Nephron (organoid): ENCODE data around the gene RTF2.

Experiments used
- H3K27ac Mint-ChIP-seq, 3 experiments: 2 replicates each; pipeline ENCODE4 v1.8.0; 2020; ENCODE audit warnings: mixed read lengths in 3 of 3, mild to moderate bottlenecking in 2 of 3, moderate library complexity in 1 of 3
- H3K27me3 Mint-ChIP-seq: 2 replicates; pipeline ENCODE4 v1.8.0; 2021; ENCODE audit warnings: low read depth, mild to moderate bottlenecking, moderate library complexity, mixed read lengths
- H3K36me3 Mint-ChIP-seq: 2 replicates; pipeline ENCODE4 v1.8.0; 2020; ENCODE audit warnings: low read depth, mixed read lengths
- H3K4me1 Mint-ChIP-seq: 2 replicates; pipeline ENCODE4 v1.8.0; 2020; ENCODE audit warnings: mixed read lengths
- H3K4me3 Mint-ChIP-seq, 3 experiments: 2 replicates each; pipeline ENCODE4 v1.8.0; 2020; ENCODE audit warnings: mild to moderate bottlenecking in 3 of 3, mixed read lengths in 3 of 3, moderate library complexity in 2 of 3
- H3K9me3 Mint-ChIP-seq: 2 replicates; pipeline ENCODE4 v1.8.0; 2020; ENCODE audit warnings: mixed read lengths
- CTCF ChIP-seq, 3 experiments: fragments of 200-600 bp; sonication (generic); IDR thresholded peaks; one replicate each; pipeline ENCODE4 v1.5.0; 2021; ENCODE audit warnings: antibody characterized with exemption in 3 of 3; ENCODE audit not compliant: unreplicated experiment in 3 of 3

The RTF2 gene

GRCh38 chr20:56468316-56469076 lies at the start of gene RTF2:
RTF2 (plus strand) TSS chr20:56468627; CDS start chr20:56468698, 71 bp downstream.
- H3K4me1 Mint-ChIP-seq = peaks cover 21% of the 10 kb centered on the region
- H3K9me3 Mint-ChIP-seq = no peaks in the 10 kb centered on the region
- peak within 1 kb of the TSS; percentile 99 for H3K4me3 Mint-ChIP-seq
- TF ChIP-seq CTCF (IDR thresholded peaks at IDR 0.05; ENCODE audit: unreplicated experiment in 3 of 3) = no peak
- peak within 1 kb of the TSS; percentile 89 to 96 (median 92) for H3K27ac Mint-ChIP-seq
- peaks cover 9% of the 10 kb centered on the region for H3K36me3 Mint-ChIP-seq
- no peaks in the 10 kb centered on the region for H3K27me3 Mint-ChIP-seq

GRCh38 chr20:56420028-56420427 lies 48.4 kb upstream of the RTF2 start:
- no peaks in the 10 kb centered on the region for H3K9me3 Mint-ChIP-seq
- H3K27me3 Mint-ChIP-seq = no peaks in the 10 kb centered on the region
- no peak overlapping the region for H3K4me3 Mint-ChIP-seq
- peaks cover 16% of the 10 kb centered on the region for H3K36me3 Mint-ChIP-seq
- no peak for TF ChIP-seq CTCF (IDR thresholded peaks at IDR 0.05; ENCODE audit: unreplicated experiment in 3 of 3)
- H3K4me1 Mint-ChIP-seq = peaks cover 26% of the 10 kb centered on the region
- H3K27ac Mint-ChIP-seq = no peak overlapping the region

DNA sequence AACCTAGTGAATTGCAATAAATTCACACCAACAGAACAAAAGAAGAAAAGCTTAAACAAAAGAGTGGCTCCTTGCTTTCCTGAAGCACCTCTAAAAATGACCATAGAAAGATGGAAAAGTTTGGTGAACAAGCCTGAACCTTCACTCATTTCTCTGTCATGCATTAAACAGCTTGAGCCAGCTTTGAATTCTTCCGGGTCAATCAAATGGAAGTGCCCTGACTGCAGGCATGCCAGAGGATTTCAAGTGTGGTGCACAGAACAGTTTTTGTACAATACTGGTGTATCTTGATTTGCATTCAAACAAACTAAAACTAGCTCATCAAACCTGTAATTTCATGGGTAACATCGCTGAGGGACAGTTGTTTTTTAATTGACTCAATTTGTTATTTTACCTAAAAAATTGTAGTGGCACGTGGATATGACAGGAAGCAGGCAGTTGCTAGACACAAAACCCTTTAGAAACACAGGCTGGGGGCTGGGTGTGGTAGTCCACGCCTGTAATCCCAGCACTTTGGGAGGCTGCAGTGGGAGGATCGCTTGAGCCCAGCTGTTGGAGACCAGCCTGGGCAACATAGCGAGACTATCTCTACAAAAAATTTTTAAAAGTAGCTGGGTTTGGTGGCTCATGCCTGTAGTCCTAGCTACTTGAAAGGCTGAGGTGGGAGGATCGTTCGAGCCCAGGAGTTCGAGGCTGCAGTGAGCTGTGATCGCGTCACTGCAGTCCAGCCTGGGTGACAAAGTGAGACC lies 47.3 kb upstream of the RTF2 start:
- H3K27me3 Mint-ChIP-seq = no peaks in the 10 kb centered on the region
- peaks cover 26% of the 10 kb centered on the region for H3K4me1 Mint-ChIP-seq
- H3K9me3 Mint-ChIP-seq = no peaks in the 10 kb centered on the region
- no peak overlapping the region for H3K4me3 Mint-ChIP-seq
- TF ChIP-seq CTCF (IDR thresholded peaks at IDR 0.05; ENCODE audit: unreplicated experiment in 3 of 3) = no peak
- peak overlapping the region; percentile 10 to 38 (median 23) for H3K27ac Mint-ChIP-seq
- H3K36me3 Mint-ChIP-seq = peaks cover 16% of the 10 kb centered on the region

DNA sequence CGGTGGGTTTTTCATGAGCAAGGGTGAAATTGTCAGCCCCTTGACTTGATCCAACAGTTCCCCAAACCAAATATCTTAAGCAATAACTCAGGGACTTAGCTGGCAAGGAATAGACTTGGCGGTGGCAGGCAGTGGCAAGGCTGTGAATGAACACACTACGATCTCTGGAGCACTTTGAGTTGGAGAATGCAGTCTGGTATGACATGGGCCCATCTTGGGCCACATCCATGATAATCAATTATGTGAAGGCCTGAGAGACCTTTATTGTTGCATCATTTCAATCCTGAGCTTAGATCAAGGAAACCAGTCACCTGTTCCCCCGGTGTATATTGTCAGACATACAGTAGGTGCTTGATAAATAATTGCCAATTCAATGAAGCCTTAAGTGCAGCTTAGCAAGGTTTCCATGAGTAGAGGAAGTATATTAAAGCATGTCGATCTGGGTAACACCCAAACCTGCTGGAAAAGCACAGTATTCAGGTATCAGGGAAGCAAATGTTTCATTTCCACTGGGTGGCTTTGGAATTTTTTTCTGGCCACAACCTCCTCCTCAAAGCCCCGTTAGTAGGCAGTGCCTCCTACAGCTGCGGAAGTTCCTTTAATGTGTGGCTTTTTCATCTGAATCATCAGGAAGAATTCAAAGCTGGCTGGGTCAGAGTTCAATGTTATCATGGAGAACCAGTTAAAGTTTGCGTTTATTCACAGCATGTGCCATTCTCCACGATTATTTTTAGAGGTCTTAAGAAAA lies 46.2 kb upstream of the RTF2 start:
- Mint-ChIP-seq H3K4me1 (peaks cover 28% of the 10 kb centered on the region), H3K27me3 (no peaks in the 10 kb centered on the region), H3K9me3 (no peaks in the 10 kb centered on the region), H3K36me3 (peaks cover 14% of the 10 kb centered on the region), H3K27ac (peak overlapping the region; percentile 80 to 85 (median 82)), H3K4me3 (peak overlapping the region; percentile 9 to 88 (median 76))
- TF ChIP-seq CTCF (IDR thresholded peaks at IDR 0.05; ENCODE audit: unreplicated experiment in 3 of 3) = no peak

DNA sequence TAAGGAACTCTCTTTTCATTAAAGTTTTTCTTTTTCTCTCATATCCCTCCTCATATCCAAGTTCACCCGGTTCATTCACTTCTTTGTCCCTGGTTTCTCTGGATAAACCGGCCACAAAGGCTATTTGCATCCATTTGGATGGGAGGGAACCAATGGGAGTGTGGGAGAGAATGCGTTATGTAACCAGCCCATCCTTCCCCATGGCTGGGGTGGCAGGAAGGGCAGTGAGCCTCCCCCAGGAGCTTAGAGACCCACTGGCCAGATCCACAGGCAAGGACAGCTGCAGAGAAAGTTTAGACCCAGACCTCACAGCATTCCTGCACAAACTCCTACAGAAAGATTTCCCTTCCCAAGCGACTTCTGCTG lies 45.6 kb upstream of the RTF2 start:
- Mint-ChIP-seq H3K36me3 (peaks cover 10% of the 10 kb centered on the region), H3K27ac (peak overlapping the region; percentile 80 to 85 (median 82)), H3K4me3 (peak overlapping the region; percentile 9 to 88 (median 76)), H3K9me3 (no peaks in the 10 kb centered on the region), H3K27me3 (no peaks in the 10 kb centered on the region), H3K4me1 (peaks cover 34% of the 10 kb centered on the region)
- TF ChIP-seq CTCF (IDR thresholded peaks at IDR 0.05; ENCODE audit: unreplicated experiment in 3 of 3) = no peak
